GM21723 (cell line): ENCODE measurements around the gene CFAP251.
"Not testable (repeated sequence)": the region's sequence is repeated elsewhere in the genome, so short reads cannot be mapped to it uniquely, and the experiment has no call there.

ENCODE experiments used
- ATAC-seq: cut with Tn5 transposase; IDR thresholded peaks from one replicate; pipeline ENCODE4 v1.9.1; 2021; ENCODE audit warnings: mild to moderate bottlenecking, moderate library complexity; ENCODE audit not compliant: unreplicated experiment

The CFAP251 gene

DNA sequence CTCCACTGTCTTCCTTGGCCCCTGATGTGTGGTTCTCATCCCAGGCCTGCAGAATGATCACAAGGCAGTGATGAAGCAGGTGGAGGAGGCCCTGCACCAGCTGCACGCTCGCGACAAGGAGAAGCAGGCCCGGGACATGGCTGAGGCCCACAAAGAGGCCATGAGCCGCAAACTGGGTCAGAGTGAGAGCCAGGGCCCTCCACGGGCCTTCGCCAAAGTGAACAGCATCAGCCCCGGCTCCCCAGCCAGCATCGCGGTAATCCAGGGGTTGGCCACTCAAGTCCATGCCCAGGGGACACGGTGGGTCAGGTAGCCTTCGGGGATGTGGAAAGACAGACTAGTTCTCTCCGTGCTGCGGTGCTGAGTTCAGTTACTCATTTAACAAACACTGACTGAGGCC lies 18.8 kb upstream of the CFAP251 start:
- no peak for ATAC-seq

DNA sequence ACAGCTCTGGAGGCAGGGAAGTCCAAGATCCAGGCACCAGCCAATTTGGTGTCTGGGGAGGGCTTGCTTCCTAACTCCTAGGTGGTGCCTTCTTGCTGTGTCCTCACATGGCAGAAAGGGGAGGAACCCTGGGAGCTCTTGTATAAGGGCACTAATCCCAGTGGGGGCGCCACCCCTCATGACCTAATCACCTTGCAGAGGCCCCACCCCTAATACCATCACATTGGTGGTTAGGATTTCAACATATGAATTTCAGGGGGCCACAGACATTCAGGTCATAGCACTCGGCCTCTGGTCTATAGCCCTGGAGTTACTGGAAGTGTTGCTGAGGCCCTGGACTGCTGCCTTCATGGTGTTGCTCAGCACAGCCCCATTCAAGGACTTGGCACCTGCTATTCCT lies 15.2 kb upstream of the CFAP251 start:
- ATAC-seq, result no peak

DNA sequence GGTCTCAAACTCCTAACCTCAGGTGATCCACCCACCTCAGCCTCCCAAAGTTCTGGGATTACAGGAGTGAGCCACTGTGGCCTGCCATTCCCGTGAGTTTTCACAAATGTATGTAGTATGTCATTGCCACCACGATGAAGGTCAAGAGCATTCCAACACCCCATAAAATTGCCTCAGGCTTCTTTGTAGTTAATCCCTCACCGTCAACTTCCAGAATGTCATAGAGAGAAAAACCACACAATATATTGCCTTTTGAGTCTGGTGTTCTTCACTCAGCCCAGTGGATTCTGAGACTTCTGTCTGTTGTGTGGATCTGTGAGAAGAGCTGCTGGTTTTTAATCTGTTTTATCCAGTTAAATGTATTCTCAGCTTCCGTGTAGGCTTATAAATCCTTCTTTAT lies 12.6 kb upstream of the CFAP251 start:
- no peak for ATAC-seq

DNA sequence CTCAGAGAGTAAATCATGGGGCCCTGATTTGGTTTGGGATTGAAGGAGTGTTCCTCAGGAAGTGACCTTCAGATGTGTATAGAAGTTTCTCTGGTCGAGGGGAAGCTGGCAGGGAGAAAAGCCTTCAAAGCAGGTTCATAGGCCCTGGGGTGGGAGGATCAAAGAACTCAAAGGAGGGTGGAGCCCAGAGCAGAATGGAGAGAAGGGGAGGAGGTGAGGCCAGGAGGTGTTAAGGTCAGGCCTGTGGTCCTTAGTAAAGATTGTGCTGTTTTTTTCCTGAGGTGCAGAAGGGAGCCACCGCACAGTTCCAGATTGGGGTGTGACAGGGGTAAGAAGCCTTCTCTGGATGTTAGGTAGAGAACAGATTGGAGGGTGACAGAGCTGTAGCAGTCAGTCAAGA lies 9.7 kb upstream of the CFAP251 start:
- ATAC-seq, result no peak

DNA sequence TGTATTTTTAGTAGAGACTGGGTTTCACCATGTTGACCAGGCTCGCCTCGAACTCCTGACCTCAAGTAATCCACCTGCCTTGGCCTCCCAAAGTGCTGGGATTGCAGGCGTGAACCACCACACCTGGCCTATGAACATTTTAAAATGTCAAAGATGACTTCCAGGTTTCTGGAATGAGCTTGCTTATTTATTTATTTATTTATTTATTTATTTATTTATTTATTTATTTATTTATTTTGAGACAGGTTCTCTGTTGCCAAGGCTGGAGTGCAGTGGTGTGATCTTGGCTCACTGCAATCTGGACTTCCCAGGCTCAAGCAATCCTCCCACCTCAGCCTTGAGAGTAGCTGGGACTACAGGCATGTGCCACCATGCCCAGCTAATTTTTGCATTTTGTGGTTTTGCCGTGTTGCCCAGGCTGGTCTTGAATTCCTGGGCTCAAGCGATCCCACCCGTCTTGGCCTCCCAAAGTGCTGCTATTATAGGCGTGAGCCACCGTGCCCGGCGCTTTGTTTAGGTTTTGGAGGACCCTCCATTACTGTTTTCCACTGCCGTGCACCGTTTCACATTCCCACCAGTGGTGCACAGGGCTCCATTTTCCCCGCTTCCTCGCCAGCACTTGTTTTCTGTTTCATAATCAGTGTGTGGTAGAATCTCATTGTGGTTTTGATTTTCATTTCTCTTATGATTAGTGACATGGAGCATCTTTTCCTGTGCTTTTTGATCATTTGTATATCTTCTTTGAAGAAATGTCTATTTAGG lies 6.4 kb upstream of the CFAP251 start:
- no peak for ATAC-seq

DNA sequence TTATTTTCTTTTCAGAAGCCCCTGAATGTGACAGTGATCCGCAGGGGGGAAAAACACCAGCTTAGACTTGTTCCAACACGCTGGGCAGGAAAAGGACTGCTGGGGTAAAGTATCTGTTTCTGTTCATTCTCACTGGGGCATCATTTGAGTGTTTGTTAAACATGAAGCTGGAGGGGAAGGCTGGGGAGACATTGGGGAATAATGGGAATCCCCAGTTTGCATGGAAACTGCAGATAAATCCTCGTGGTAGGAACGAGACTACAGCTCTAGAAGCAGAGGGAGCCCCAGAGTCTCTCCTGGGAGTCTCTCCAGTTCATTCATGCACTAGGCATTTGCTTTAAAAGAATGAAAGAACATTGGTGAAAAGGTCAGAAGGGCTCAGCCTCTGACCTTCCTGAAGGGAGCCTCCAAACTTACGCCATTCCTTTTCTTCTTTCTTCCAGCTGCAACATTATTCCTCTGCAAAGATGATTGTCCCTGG lies 2.5 kb upstream of the CFAP251 start:
- no peak for ATAC-seq

DNA sequence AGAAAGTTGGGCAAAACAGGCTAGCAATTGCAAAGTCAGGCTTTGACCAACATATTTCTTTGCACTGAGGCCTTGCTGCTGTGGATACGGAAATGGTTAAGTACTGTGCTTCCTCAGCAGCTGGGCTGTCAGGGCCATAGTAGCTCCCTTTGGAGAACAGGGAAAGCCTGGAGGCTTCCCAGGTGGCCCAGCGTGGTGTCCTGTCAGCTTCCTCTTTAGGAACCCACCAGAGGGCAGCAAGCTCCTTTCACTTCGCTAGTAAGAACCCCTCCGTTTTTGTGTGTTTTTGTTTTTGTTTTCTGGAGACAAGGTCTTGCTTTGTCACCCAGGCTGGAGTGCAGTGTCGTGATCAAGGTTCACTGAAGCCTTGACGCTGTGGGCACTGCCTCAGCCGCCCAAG lies 1.7 kb upstream of the CFAP251 start:
- no peak for ATAC-seq

DNA sequence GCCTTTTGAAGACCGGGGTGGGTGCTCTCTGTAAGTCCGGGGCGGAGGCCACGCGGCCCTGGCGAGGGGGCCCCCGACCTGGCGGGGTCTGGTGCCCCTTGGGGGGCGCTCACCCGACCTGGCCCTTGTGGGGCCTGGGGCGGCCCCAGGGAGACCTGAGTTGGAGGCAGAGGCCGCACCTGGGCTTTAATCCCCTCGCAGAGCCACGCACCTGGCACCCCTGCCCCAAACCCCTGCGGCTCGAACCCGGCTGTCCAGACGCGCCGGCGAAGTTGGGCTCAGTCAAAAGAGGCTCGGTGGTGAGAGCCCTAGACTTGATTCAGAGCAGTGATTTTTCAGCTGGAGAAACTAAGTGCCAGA lies 267 bp downstream of the CFAP251 start:
- peak; percentile 33 for ATAC-seq

DNA sequence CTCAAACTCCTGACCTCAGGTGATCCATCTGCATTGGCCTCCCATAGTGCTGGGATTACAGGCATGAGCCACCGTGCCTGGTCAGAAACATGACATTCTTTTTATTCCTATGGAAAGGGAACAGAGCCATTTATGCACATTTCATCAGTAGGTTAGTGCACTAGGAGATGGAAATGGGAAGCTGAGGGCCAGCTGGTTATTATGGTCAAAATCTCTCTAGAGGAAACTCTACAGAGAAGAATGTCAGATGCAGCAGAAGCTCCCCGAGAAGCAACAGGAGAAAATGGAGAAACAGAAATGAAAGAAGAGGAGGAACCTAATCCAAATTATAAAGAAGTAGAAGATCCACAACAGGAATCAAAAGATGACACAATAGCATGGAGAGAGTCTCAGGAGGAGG lies 2.7 kb downstream of the CFAP251 start:
- ATAC-seq, result no peak

DNA sequence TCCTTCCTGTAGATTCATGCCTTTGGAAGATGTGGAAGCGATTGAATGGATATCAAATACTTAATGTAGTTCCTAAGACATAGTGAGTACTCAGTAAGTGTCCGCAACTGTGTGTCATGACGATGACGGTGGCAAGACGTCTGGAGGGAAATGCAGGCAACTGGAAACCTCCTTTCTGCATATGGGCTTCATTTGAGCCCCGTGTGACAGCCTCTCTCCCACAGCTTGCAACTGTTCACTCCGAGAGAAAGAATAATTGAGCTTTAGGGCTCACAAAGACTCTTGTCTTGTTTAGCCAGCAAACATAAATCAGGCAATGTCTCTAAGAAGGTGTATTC lies 6.9 kb downstream of the CFAP251 start:
- ATAC-seq, result no peak

DNA sequence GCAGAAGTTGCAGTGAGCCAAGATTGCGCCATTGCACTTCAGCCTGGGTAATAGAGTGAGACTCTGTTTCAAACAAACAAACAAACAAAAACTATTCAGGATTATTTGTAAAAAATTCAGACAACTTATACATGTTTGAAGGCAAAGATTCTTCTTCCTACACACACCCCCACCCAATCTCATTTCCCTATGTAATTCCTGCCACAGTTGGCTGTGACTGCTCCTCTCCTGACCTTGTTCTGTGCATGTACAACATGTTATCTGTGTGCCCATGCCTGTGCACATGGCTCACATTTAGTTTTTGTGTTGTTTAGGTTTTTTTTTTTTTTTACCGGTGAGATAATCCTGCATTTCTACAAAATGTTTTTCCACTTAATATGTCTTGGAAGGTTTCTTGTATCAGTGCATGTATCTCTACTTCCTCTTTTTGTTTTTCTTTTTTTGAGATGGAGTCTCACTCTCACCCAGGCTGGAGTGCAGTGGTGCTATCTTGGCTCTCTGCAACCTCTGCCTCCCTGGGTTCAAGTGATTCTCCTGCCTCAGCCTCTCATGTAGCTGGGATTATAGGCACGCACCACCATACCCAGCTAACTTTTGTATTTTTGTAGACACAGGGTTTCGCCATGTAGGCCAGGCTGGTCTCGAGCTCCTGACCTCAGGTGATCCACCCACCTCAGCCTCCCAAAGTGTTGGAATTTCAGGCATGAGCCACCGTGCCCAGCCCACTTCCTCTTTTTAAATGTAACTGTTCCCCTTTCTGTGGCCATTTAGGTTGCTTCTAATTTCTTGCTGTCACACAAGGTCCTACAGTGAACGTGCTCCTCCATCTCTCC lies 8.7 kb downstream of the CFAP251 start:
- no peak for ATAC-seq

DNA sequence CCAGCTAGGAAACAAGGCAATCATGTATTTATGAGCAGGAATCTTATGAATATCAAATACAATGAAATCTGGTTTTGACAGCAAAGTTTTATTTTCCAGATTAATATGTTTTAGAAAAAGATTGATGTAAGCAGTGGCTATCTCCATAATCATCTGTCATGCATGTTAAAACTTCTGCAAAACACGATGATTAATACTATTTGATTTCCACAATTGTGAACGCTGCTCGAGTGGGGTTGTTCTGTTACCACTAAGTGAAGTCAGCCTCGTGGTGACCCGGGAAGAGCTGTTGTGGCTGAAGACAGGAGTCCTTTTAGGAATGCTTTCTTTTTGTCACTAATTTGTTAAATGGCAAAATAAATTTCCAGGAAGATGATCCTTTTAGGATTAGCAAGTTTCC lies 9.4 kb downstream of the CFAP251 start:
- no peak for ATAC-seq

DNA sequence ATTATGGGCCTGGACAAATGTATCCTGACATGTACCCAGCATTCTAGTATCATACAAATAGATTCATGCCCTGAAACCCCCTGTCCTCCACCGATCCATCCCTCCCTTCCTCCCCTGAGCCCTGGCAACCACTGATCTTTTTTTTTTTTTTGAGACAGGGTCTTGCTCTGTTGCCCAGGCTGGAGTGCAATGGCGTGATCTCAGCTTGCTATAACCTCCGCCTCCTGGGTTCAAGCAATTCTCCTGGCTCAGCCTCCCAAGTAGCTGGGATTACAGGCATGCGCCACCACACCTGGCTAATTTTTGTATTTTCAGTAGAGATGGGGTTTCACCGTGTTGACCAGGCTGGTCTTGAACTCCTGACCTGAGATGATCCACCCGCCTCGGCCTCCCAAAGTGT lies 11.2 kb downstream of the CFAP251 start:
- not testable (repeated sequence) for ATAC-seq

DNA sequence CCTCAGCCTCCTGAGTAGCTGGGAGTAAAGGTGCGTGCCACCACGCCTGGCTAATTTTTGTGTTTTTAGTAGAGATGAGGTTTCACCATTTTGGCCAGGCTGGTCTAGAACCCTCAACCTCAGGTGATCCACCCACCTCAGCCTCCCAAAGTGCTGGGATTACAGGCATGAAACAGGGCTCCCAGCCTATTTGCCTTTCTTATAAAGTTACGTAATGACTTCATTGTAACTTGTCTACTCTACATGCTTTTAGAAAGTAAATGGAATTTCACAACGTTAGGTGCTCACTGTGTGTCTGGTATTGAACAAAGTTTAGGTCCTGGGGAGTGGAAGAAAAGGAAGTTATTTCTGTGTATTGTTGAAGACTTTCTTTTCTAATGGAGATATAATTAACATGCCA lies 12.5 kb downstream of the CFAP251 start:
- no peak for ATAC-seq

DNA sequence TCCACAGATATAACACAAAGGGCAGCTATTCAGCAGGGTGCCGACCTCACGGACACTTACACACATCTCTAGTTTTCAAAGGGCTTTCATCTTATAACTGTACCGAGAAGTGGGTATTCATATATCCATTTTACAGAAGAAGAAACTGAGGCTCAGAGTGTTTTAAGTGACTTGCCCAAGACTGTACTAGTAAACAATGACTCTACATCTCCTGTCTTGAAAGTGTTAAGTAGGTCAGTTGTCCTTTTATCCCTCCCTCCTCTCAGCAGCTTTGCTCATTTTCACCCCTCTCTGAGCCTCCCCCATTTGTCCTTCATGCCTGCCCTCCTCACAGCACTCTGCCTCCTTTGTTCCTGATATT lies 13.8 kb downstream of the CFAP251 start:
- ATAC-seq, result no peak

DNA sequence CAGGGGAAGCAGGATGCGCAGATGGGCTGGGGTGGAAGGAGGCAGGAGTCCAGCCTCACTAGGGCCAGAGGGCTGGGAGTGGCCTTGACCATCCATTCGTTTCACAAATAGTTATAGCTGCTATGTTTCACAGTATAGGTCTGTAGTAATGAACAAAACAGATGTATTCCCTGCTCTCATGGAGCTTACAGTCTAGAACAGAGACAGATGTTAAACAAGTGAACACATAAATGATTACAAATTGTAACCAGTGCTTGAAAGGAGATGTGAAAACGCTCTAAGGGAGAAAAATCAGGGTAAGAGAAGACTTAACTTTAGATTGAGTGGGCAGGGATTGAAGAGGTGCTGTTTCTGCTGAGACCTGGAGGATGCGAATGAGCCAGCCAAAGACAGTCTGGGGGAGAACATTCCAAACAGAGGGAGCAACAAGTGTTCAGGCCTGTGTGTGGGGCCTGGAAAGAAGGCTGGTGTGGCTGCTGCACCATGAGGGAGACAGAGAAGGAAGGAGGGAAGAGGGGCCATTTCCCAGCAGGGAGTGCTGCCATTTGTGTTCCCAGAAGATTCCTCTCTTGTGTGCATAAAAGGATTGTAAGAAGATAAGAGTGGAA lies 14.6 kb downstream of the CFAP251 start:
- ATAC-seq, result no peak

DNA sequence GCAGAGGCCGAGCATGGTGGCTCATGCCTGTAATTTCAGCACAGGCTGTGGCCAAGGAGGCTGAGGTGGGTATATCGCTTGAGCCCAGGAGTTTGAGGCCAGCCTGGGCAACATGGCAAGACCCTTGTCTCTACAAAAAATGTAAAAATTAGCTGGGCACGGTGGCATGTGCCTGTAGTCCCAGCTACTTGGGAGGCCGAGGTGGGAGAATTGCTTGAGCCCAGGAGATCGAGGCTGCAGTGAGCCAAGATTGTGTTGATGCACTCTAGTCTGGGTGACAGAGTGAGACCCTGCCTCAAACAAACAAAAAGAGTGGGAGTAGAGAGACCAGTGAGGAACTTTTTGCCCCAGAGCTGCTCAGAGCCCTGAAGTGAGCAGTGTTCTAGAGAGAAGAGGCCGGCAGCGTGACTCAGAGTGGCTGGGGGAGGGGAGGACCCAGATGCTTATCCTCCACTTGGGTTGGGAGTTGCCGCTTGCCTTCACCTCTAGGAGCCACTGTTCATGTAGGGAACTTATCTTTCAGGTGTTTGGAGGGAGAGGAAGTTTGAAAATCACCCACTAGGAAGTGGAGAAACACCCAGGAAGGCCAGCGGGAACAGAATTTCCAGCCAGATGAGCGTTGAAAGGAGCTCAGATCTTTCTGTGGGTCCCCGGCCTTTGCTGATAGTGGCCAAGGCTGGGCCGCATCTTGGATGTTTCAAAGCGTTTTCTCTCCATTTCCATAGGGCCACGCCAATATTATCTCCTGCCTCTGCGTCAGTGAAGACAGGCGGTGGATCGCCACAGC lies 15.3 kb downstream of the CFAP251 start:
- no peak for ATAC-seq

DNA sequence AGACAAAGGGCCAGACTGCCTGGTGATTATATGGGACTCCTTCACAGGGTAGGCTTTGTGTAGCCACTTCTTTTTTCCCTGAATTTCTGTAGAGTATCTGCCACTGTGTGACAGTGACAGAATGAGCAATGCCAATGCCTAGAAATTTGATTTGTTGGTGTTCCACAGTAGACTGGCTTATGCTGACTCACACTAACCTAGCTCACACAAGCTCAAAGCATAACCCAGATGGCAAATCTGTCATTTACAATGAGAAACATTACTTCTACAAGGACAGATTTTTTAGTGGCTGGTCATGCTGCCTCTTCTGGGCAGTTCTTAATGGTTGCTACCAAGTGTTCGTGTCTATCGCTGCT lies 15.9 kb downstream of the CFAP251 start:
- no peak for ATAC-seq

DNA sequence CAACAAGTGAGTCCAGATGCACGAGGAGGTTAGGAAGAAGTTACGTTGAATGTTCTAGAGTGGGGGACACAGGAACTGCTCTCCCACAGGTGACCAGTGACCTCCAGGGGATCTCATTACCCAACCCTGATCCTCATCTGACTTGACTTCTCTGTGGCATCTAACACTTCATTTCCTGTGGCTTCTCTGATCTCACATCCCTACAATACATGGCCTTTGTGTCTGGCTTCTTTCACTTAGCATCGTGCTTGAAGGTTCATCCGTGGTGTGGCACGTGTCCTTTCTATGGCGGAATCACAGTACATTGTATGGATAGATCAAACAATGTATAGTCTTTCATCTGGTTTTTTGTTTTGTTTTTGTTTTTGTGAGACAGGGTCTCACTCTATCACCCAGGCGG lies 19.3 kb downstream of the CFAP251 start:
- ATAC-seq, result no peak

DNA sequence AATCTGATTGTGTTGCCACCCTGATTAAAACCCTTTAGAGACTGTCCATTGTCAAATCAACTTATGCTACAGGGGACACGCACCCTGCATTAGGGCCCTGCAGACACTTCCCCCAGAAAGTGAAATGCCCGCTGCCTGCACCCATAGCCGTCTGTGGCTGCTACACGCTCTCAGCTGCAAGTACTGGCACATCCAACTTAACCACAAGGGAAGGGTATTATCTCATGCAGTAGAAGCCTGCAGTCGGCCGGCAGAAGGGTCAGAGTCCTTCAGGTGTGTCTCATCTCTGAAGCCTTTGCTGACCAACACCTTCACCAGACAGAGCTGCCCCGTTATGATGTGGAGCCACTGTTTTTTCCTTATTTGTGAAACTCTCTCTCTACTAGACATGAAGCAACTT lies 20.8 kb downstream of the CFAP251 start:
- no peak for ATAC-seq

DNA sequence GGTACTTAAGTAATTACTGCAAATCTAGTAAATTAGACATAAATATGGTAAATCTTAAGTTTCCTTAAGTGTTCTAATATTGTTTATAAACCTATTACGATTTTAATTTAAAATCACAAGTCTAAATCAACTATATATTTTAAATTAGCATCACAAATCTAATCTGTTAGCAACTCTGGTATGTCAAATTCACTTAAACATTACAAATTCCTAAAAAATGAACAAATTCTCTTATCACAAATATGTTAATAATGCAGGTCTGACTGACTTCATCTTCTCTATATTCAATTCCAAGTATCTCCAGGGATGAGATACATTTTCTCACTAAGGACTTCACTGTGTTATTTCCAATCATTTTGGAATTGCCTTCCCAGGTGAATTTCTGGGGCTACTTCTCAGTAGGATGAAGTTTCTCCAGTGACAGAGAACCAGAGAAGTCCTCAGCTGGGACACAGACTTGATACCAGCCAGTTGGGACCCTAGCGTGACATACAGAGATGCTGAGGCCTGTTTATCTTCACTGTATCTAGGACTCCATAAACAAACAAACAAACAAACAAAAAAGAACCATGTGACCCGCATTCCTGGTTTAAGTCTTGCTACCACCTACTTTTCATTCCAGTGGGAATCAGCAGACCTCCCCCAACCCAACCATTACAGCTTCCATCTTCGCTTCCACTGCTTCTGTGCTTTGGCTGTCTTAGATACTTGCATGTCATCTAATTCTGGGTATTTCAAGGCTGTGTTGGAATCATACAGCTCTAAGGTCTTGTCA lies 21.8 kb downstream of the CFAP251 start:
- ATAC-seq, result no peak
